Right lobe of liver (tissue), 6 donors: ENCODE measurements around the gene ITGAE. TPM values are rescaled to one million over a fixed set of nuclear protein-coding genes. Genes with fewer than 3 reads are reported as not detected.

Experiments used
- ATAC-seq, 4 donors: fragments of 200-7000 bp; cut with Tn5 transposase; one replicate each; pipeline ENCODE4 v1.9.1; 2020; ENCODE audit warnings: mild to moderate bottlenecking in 4 of 4, moderate library complexity in 4 of 4
- DNase-seq, 3 donors: peaks; one replicate each; pipeline ENCODE4 v3.0.0-alpha.2; 2020
- H3K27ac ChIP-seq, 3 donors: fragments of 200-600 bp; one replicate each; pipeline ENCODE4 v1.8.0; 2022
- H3K27me3 ChIP-seq, 2 donors: fragments of 200-600 bp; one replicate each; pipeline ENCODE4 v1.8.0; 2022
- H3K36me3 ChIP-seq, 4 donors: fragments of 200-600 bp; sonication (generic) in 1 of 4; one replicate each; pipeline versions ENCODE4 v1.5.1 to v1.8.0; 2017 to 2022; ENCODE audit warnings: control low read depth in 1 of 4
- H3K4me1 ChIP-seq, 4 donors: fragments of 200-600 bp; sonication (generic) in 1 of 4; one replicate each; pipeline versions ENCODE4 v1.5.1 to v1.8.0; 2017 to 2022; ENCODE audit warnings: control low read depth in 1 of 4
- H3K4me3 ChIP-seq, 3 donors: fragments of 200-600 bp; one replicate each; pipeline ENCODE4 v1.8.0; 2022
- H3K9me3 ChIP-seq, 4 donors: fragments of 200-600 bp; sonication (generic) in 1 of 4; one replicate each; pipeline versions ENCODE4 v1.5.1 to v1.8.0; 2017 to 2022; ENCODE audit warnings: control low read depth in 1 of 4
- POLR2A ChIP-seq: fragments of 450-650 bp; IDR thresholded peaks from one replicate; pipeline ENCODE4 v1.6.1; 2017; ENCODE audit warnings: antibody characterized with exemption, mild to moderate bottlenecking
- WGBS: methylation state at CpG from one replicate; pipeline ENCODE4 v1.1.6; 2018; ENCODE audit warnings: low coverage, low lambda C conversion rate; ENCODE audit not compliant: insufficient coverage; ENCODE audit errors: missing lambda C conversion rate; 5-methylcytosine and 5-hydroxymethylcytosine counted together
- intact Hi-C, 2 donors: fragments of 100-400 bp; cut with DNase I; formaldehyde crosslinking; loops; one replicate each; pipeline versions ENCODE4 v1.11.2 to v1.14.1; 2022
- total RNA-seq, 6 experiments: library from RNA; depleted of rRNA in 2 of 6; stranded (reverse); fragments of >200 nt in 2 of 6; fragmentation: NEBNext Ultra II Directional in 3 of 6; extraction: Animal tissue kit (Norgen Biotek cat#: 25700) in 3 of 6; gene quantifications; one replicate each; pipeline versions ENCODE4 v1.1.0 to v1.2.4, GENCODE V29; 2016 to 2023
- TF ChIP-seq, protein P1 (sequence below), 4 donors: fragments of 200-600 bp in 3 of 4; fragments of 450-650 bp in 1 of 4; IDR thresholded peaks; one replicate each; pipeline versions ENCODE4 v1.5.1 to v1.8.0; 2016 to 2022; ENCODE audit warnings: antibody characterized with exemption in 4 of 4, mild to moderate bottlenecking in 2 of 4
- donor health status: DM: no; HTN: yes; CAD: no.
- donor health status: DM: no; HTN: no; CAD: no.
- donor health status: DM: no; HTN: no; CAD: no.
- donor health status: DM: no; HTN: yes; CAD: no.
- donor health status: DM: no; HTN: yes; CAD: no.

Gene ITGAE
- total RNA-seq, 6 experiments from 2014 or later, result 5.4 to 7.7 (median 5.8) TPM

DNA sequence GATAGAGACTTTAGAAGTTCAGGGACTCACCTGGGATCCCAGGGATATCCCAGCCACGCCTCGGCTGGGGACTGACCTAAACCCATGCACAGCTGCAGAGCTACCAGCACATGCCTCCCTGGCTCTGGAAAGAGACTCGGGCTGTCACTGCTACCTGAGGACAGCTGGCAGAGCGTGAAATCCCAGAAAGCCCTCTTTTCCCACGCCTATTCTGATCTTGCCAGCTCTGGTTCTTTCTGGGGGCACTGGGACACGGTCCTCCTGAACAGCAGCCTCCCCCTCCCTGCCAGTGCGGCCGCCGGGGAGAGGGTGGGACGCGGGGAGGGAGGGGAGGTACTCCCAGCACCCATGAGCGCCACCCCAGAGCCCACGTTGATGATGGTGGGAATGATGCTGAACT is 115.8 kb downstream of the ITGAE start:
- Histone ChIP-seq H3K27me3 (no peaks in the 10 kb centered on the region), H3K27ac (no peak overlapping the region), H3K36me3 (no peaks in the 10 kb centered on the region), H3K4me3 (no peak overlapping the region), H3K9me3 (no peaks in the 10 kb centered on the region), H3K4me1 (no peaks in the 10 kb centered on the region)
- ATAC-seq (no peak), DNase-seq (no peak)
- intact Hi-C loops, result no loop called here
- 24% methylated on average over 8 of the region's 13 CpGs for WGBS
- TF ChIP-seq, protein P1, sequence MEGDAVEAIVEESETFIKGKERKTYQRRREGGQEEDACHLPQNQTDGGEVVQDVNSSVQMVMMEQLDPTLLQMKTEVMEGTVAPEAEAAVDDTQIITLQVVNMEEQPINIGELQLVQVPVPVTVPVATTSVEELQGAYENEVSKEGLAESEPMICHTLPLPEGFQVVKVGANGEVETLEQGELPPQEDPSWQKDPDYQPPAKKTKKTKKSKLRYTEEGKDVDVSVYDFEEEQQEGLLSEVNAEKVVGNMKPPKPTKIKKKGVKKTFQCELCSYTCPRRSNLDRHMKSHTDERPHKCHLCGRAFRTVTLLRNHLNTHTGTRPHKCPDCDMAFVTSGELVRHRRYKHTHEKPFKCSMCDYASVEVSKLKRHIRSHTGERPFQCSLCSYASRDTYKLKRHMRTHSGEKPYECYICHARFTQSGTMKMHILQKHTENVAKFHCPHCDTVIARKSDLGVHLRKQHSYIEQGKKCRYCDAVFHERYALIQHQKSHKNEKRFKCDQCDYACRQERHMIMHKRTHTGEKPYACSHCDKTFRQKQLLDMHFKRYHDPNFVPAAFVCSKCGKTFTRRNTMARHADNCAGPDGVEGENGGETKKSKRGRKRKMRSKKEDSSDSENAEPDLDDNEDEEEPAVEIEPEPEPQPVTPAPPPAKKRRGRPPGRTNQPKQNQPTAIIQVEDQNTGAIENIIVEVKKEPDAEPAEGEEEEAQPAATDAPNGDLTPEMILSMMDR (IDR thresholded peaks at IDR 0.05), result no peak
- no peak for TF ChIP-seq POLR2A

DNA sequence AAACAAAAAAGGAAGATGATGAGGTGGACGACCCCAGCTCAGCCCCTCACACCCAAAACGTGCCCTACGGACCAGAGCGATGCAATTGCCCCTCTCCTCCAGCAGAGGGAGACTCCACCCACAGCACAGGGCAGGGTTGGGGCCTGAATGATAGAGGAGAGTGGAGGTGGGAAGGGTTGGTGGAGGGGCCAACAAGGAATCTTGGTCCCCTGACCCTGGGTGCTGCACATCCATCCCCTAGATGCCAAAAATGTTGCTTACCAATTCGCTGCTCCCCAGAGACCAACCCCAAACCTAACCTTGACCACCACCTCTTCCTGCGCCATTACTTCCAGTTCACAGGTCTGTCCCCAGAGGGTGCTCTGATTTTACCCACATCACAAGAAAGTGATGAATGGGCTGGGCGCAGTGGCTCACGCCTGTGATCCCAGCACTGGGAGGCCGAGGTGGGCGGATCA is 117.9 kb downstream of the ITGAE start:
- no peak for DNase-seq
- Histone ChIP-seq H3K4me1 (no peaks in the 10 kb centered on the region), H3K9me3 (no peaks in the 10 kb centered on the region), H3K36me3 (no peaks in the 10 kb centered on the region), H3K27ac (no peak overlapping the region), H3K27me3 (no peaks in the 10 kb centered on the region), H3K4me3 (no peak overlapping the region)
- intact Hi-C loops, result no loop called here
- peak; percentile 75 to 87 (median 83) for ATAC-seq
- no peak for TF ChIP-seq POLR2A
- TF ChIP-seq, protein P1 (IDR thresholded peaks at IDR 0.05), result peak; percentile 66 to 91 (median 90)
- WGBS, result 23% methylated on average over 9 of the region's 10 CpGs

DNA sequence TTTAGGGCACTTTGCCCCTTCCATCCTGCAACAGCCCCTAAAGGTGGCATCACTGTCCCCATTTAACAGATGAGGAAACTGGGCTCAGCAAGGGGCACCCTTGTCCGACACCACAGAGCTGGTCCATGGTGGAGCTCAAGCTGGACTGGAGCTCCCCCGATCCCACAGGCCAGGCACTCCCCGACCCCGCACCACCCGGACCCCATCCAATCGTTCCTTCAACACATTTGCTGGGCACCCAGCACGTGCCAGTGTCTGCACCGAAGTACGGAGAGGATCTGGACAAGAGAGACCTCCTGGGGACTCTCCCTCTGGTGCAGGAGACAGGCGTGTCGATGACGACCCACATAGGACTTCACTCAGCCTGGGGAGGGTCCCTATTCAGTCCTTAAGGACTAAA is 119.0 kb downstream of the ITGAE start:
- intact Hi-C loops, result no loop called here

DNA sequence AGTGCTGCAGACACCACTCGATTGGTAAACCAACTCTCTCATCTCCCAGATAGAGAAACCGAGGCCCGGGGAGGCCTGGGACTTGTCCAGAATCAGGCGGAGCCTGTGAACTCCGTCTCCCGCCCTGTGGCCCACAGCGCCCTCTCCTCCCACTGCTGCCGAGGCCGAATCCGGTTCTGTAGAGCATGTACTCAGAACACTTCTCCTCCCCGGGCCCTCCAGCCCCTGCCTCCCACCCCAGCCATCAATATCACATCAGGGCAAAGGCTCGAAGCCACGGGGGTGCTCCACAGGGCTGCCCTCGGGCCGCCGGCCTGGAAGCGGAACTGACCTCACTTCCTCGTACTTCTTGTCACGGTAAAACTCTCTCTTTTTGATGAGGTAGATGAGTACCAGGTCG is 119.4 kb downstream of the ITGAE start:
- TF ChIP-seq POLR2A, result no peak
- TF ChIP-seq, protein P1 (IDR thresholded peaks at IDR 0.05), result no peak
- ATAC-seq (no peak), DNase-seq (no peak)
- no peaks in the 10 kb centered on the region for H3K4me1 ChIP-seq
- H3K36me3 ChIP-seq, result no peaks in the 10 kb centered on the region
- H3K9me3 ChIP-seq, result no peaks in the 10 kb centered on the region
- H3K27me3 ChIP-seq, result no peaks in the 10 kb centered on the region
- no peak overlapping the region for H3K4me3 ChIP-seq
- H3K27ac ChIP-seq, result no peak overlapping the region
- intact Hi-C loops, result no loop called here
- 35% methylated on average over 10 of the region's 20 CpGs for WGBS

More for the DNA sequence above, 119.0 kb downstream of the ITGAE start:
- DNase-seq (no peak), ATAC-seq (no peak)
- Histone ChIP-seq H3K27me3 (no peaks in the 10 kb centered on the region), H3K4me1 (no peaks in the 10 kb centered on the region), H3K27ac (no peak overlapping the region), H3K4me3 (no peak overlapping the region), H3K9me3 (no peaks in the 10 kb centered on the region), H3K36me3 (no peaks in the 10 kb centered on the region)
- WGBS, result 68% methylated on average over 4 of the region's 12 CpGs
- TF ChIP-seq, protein P1 (IDR thresholded peaks at IDR 0.05), result no peak
- no peak for TF ChIP-seq POLR2A

DNA sequence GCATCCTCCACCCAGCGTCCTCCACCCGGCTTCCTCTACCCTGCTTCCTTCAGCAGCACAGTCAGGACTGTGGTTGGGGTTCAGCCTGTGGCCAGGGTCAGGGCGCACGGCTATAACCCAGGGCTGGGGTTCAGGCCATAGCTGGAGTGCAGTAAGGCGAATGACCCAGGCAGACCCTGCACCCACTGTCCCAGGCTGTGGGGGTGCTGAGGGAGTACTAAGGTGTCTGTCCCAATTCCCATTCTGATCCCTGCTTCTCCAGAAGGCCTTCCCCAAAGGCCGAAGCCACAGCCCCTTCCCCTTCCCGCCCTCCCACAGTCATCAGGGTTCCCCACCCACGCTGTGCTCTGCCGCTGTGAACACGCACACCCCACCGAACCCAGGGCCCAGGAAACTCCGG is 119.9 kb downstream of the ITGAE start:
- DNase-seq, result no peak
- H3K27me3 ChIP-seq, result no peaks in the 10 kb centered on the region
- H3K4me3 ChIP-seq, result no peak overlapping the region
- WGBS, result 63% methylated on average over 8 of the region's 12 CpGs
- H3K4me1 ChIP-seq, result no peaks in the 10 kb centered on the region
- no peak for ATAC-seq
- intact Hi-C loops, result no loop called here
- no peak overlapping the region for H3K27ac ChIP-seq
- no peaks in the 10 kb centered on the region for H3K36me3 ChIP-seq
- TF ChIP-seq, protein P1 (IDR thresholded peaks at IDR 0.05), result no peak
- no peak for TF ChIP-seq POLR2A
- no peaks in the 10 kb centered on the region for H3K9me3 ChIP-seq
